BLaER1 treated with 17β-estradiol and CSF1 and Interleukin-3, amounts not matched to agents 10 nM and 100 nM (cell line): Measurements from ENCODE around the gene HOXC9.

Experiments used
- H3K27ac ChIP-seq, 11 experiments: shearing (Covaris generic); formaldehyde crosslinking; 2 replicates each; pipeline ENCODE4 v1.8.1; 2022
- H3K27me3 ChIP-seq, 11 experiments: shearing (Covaris generic); formaldehyde crosslinking; 2 replicates each; pipeline ENCODE4 v1.8.1; 2022
- H3K36me3 ChIP-seq, 11 experiments: shearing (Covaris generic); formaldehyde crosslinking; 2 replicates each; pipeline ENCODE4 v1.8.1; 2022
- H3K4me1 ChIP-seq, 10 experiments: shearing (Covaris generic); formaldehyde crosslinking; 2 replicates each; pipeline ENCODE4 v1.8.1; 2022
- H3K4me2 ChIP-seq, 11 experiments: shearing (Covaris generic); formaldehyde crosslinking; 2 replicates each; pipeline ENCODE4 v1.8.1; 2022
- H3K4me3 ChIP-seq, 10 experiments: shearing (Covaris generic); formaldehyde crosslinking; 2 replicates each; pipeline ENCODE4 v1.8.1; 2022
- H3K9ac ChIP-seq, 11 experiments: shearing (Covaris generic); formaldehyde crosslinking; 2 replicates each; pipeline ENCODE4 v1.8.1; 2022
- H3K9me3 ChIP-seq, 11 experiments: shearing (Covaris generic); formaldehyde crosslinking; replicated peaks in 1 of 11; 2 replicates each; pipeline ENCODE4 v1.8.1; 2022
- H4K20me1 ChIP-seq, 11 experiments: shearing (Covaris generic); formaldehyde crosslinking; 2 replicates each; pipeline ENCODE4 v1.8.1; 2022
- Cebpa-rat ChIP-seq, 11 experiments: shearing (Covaris generic); IDR thresholded peaks; 2 replicates each; pipeline ENCODE4 v1.8.1; 2022

HOXC9 gene

GRCh38 chr12:53966385-53967133, 33.4 kb upstream of the HOXC9 start:
- H3K36me3 ChIP-seq, result no peaks in the 10 kb centered on the region
- peaks cover 0 to 8% (median 0%) of the 10 kb centered on the region in 10 experiments; a peak in 1 of 20 replicates for H3K4me1 ChIP-seq
- TF ChIP-seq Cebpa-rat (IDR thresholded peaks at IDR 0.05), result no peak
- H3K27me3 ChIP-seq, result peaks cover 100% of the 10 kb centered on the region in 11 experiments
- H3K4me2 ChIP-seq, result no peak overlapping the region
- peaks cover 5 to 44% (median 17%) of the 10 kb centered on the region in 11 experiments; a peak in 17 of 22 replicates for H3K9me3 ChIP-seq
- H3K27ac ChIP-seq, result no peak overlapping the region
- H3K4me3 ChIP-seq, result no peak overlapping the region
- no peak overlapping the region for H3K9ac ChIP-seq
- peaks cover 0 to 98% (median 77%) of the 10 kb centered on the region in 11 experiments; a peak in 17 of 22 replicates for H4K20me1 ChIP-seq

GRCh38 chr12:53967421-53967925, 32.5 kb upstream of the HOXC9 start:
- Histone ChIP-seq H4K20me1 (peaks cover 0 to 98% (median 82%) of the 10 kb centered on the region in 11 experiments; a peak in 17 of 22 replicates), H3K9me3 (peaks cover 5 to 53% (median 15%) of the 10 kb centered on the region in 11 experiments; a peak in 17 of 22 replicates), H3K27me3 (peaks cover 100% of the 10 kb centered on the region in 11 experiments), H3K4me2 (no peak overlapping the region), H3K36me3 (no peaks in the 10 kb centered on the region), H3K27ac (no peak overlapping the region), H3K4me3 (no peak overlapping the region), H3K4me1 (peaks cover 0 to 8% (median 0%) of the 10 kb centered on the region in 10 experiments; a peak in 1 of 20 replicates), H3K9ac (no peak overlapping the region)
- no peak for TF ChIP-seq Cebpa-rat (IDR thresholded peaks at IDR 0.05)

- Histone ChIP-seq H3K36me3 (no peaks in the 10 kb centered on the region), H3K4me3 (no peak overlapping the region), H3K27me3 (peaks cover 100% of the 10 kb centered on the region in 11 experiments), H3K4me1 (peaks cover 0 to 8% (median 0%) of the 10 kb centered on the region in 10 experiments; a peak in 1 of 20 replicates), H3K27ac (no peak overlapping the region), H3K4me2 (no peak overlapping the region), H4K20me1 (peaks cover 0 to 98% (median 86%) of the 10 kb centered on the region in 11 experiments; a peak in 17 of 22 replicates), H3K9me3 (peaks cover 3 to 54% (median 16%) of the 10 kb centered on the region in 11 experiments; a peak in 20 of 22 replicates), H3K9ac (no peak overlapping the region)
- no peak for TF ChIP-seq Cebpa-rat (IDR thresholded peaks at IDR 0.05)
Observed at GRCh38 chr12:53968214-53969127, 31.5 kb upstream of the HOXC9 start.

- Histone ChIP-seq H3K4me1 (peaks cover 0 to 6% (median 4%) of the 10 kb centered on the region in 10 experiments; a peak in 7 of 20 replicates), H3K36me3 (no peaks in the 10 kb centered on the region), H3K9me3 (peaks cover 0 to 50% (median 15%) of the 10 kb centered on the region in 11 experiments; a peak in 17 of 22 replicates), H3K27me3 (peaks cover 100% of the 10 kb centered on the region in 11 experiments), H3K4me3 (no peak overlapping the region), H3K4me2 (no peak overlapping the region), H3K27ac (no peak overlapping the region), H4K20me1 (peaks cover 0 to 95% (median 83%) of the 10 kb centered on the region in 11 experiments; a peak in 17 of 22 replicates), H3K9ac (no peak overlapping the region)
- TF ChIP-seq Cebpa-rat (IDR thresholded peaks at IDR 0.05), result no peak
Observed at GRCh38 chr12:53969588-53970259, 30.2 kb upstream of the HOXC9 start.

- no peak for TF ChIP-seq Cebpa-rat (IDR thresholded peaks at IDR 0.05)
Observed at GRCh38 chr12:53970451-53970850, 29.5 kb upstream of the HOXC9 start.

GRCh38 chr12:53971129-53971528, 28.8 kb upstream of the HOXC9 start:
- Histone ChIP-seq H3K9ac (no peak overlapping the region), H3K4me3 (no peak overlapping the region), H3K4me2 (no peak overlapping the region), H4K20me1 (peaks cover 0 to 95% (median 80%) of the 10 kb centered on the region in 11 experiments; a peak in 17 of 22 replicates), H3K36me3 (no peaks in the 10 kb centered on the region), H3K9me3 (peaks cover 5 to 44% (median 16%) of the 10 kb centered on the region in 11 experiments), H3K4me1 (peaks cover 0 to 12% (median 5%) of the 10 kb centered on the region in 10 experiments; a peak in 9 of 20 replicates), H3K27me3 (peaks cover 100% of the 10 kb centered on the region in 11 experiments), H3K27ac (no peak overlapping the region)
- no peak for TF ChIP-seq Cebpa-rat (IDR thresholded peaks at IDR 0.05)

More at GRCh38 chr12:53970451-53970850, 29.5 kb upstream of the HOXC9 start:
- Histone ChIP-seq H3K27me3 (peaks cover 100% of the 10 kb centered on the region in 11 experiments), H3K27ac (no peak overlapping the region), H3K9me3 (peaks cover 0 to 44% (median 11%) of the 10 kb centered on the region in 11 experiments; a peak in 17 of 22 replicates), H3K36me3 (no peaks in the 10 kb centered on the region), H3K4me1 (peaks cover 0 to 10% (median 5%) of the 10 kb centered on the region in 10 experiments; a peak in 9 of 20 replicates), H3K4me3 (no peak overlapping the region), H3K9ac (no peak overlapping the region), H4K20me1 (peaks cover 0 to 95% (median 80%) of the 10 kb centered on the region in 11 experiments; a peak in 17 of 22 replicates), H3K4me2 (no peak overlapping the region)

GRCh38 chr12:53971686-53972085, 28.3 kb upstream of the HOXC9 start:
- no peak for TF ChIP-seq Cebpa-rat (IDR thresholded peaks at IDR 0.05)
- Histone ChIP-seq H3K4me2 (no peak overlapping the region), H3K27ac (no peak overlapping the region), H3K4me3 (no peak overlapping the region), H3K4me1 (peaks cover 0 to 12% (median 5%) of the 10 kb centered on the region in 10 experiments; a peak in 9 of 20 replicates), H3K36me3 (no peaks in the 10 kb centered on the region), H3K9me3 (peaks cover 9 to 44% (median 21%) of the 10 kb centered on the region in 11 experiments), H3K27me3 (peaks cover 100% of the 10 kb centered on the region in 11 experiments), H3K9ac (no peak overlapping the region), H4K20me1 (peaks cover 0 to 95% (median 80%) of the 10 kb centered on the region in 11 experiments; a peak in 17 of 22 replicates)

GRCh38 chr12:53972152-53972702, 27.7 kb upstream of the HOXC9 start:
- Histone ChIP-seq H3K9ac (no peak overlapping the region), H3K27me3 (peaks cover 100% of the 10 kb centered on the region in 11 experiments), H3K4me3 (no peak overlapping the region), H3K27ac (no peak overlapping the region), H3K4me1 (peaks cover 0 to 12% (median 5%) of the 10 kb centered on the region in 10 experiments; a peak in 9 of 20 replicates), H3K4me2 (no peak overlapping the region), H3K9me3 (peaks cover 9 to 43% (median 27%) of the 10 kb centered on the region in 11 experiments), H4K20me1 (peaks cover 0 to 95% (median 80%) of the 10 kb centered on the region in 11 experiments; a peak in 17 of 22 replicates), H3K36me3 (no peaks in the 10 kb centered on the region)
- no peak for TF ChIP-seq Cebpa-rat (IDR thresholded peaks at IDR 0.05)
